ENCODE measurements around the gene SYNDIG1. TPM values are rescaled to one million over a fixed set of nuclear protein-coding genes. Genes with fewer than 3 reads are reported as not detected.

The SYNDIG1 gene
- total RNA-seq, 1 experiment from 2014 or later = 5.4 TPM

GRCh38 chr20:24488800-24489175 lies 19.4 kb downstream of the SYNDIG1 start:
- H3K27ac ChIP-seq (ENCODE audit: insufficient read length, low read depth, low read length) = no peak overlapping the region
- H2BK5ac ChIP-seq (ENCODE audit: insufficient read length, low read length) = no peak overlapping the region
- H3K79me2 ChIP-seq (ENCODE audit: insufficient read depth, low read length) = no peaks in the 10 kb centered on the region
- no peak overlapping the region for H2BK120ac ChIP-seq (ENCODE audit: low read depth, low read length, poor library complexity, severe bottlenecking)
- H3K4me1 ChIP-seq (ENCODE audit: insufficient read depth, low read length) = peaks cover 14% of the 10 kb centered on the region
- H3K14ac ChIP-seq (ENCODE audit: insufficient read depth, low read length) = no peak overlapping the region
- Mint-ChIP-seq H3K36me3 (ENCODE audit: insufficient read depth in 1 of 3, low read depth in 3 of 3) (peaks cover 1 to 20% (median 20%) of the 10 kb centered on the region in 3 experiments), H3K9me3 (no peaks in the 10 kb centered on the region; a peak in 1 of 5 replicates), H3K27me3 (ENCODE audit: low read depth) (peaks cover 1% of the 10 kb centered on the region; the same call in 1 of the 2 replicates), H3K27ac (no peak overlapping the region), H3K4me3 (no peak overlapping the region), H3K4me1 (peaks cover 37 to 60% of the 10 kb centered on the region in 2 experiments)
- H3K79me1 ChIP-seq (ENCODE audit: insufficient read depth, low read depth, low read length, poor library complexity, severe bottlenecking) = no peaks in the 10 kb centered on the region
- peak; percentile 10 for DNase-seq
- no peak overlapping the region for H3T11ph ChIP-seq (ENCODE audit: low read length)
- H3K9ac ChIP-seq (ENCODE audit: extremely low read depth, insufficient read length, low read length) = no peak overlapping the region
- no peak overlapping the region for H3K4me2 ChIP-seq (ENCODE audit: insufficient read depth, insufficient read length, low read length)
- H3K27me3 ChIP-seq (ENCODE audit: insufficient read depth, low read length) = no peaks in the 10 kb centered on the region
- H2AK5ac ChIP-seq (ENCODE audit: insufficient read length, low read length) = no peak overlapping the region
- H4K5ac ChIP-seq (ENCODE audit: insufficient read length, low read depth, low read length) = no peak overlapping the region
- no peak overlapping the region for H3K18ac ChIP-seq (ENCODE audit: insufficient read length, low read depth, low read length)
- no peaks in the 10 kb centered on the region for H3K9me3 ChIP-seq (ENCODE audit: control insufficient read depth, low read depth, low read length)
- no peak overlapping the region for H4K91ac ChIP-seq (ENCODE audit: insufficient read length, low read depth, low read length)
- no peak overlapping the region for H3K23ac ChIP-seq (ENCODE audit: insufficient read length, low read depth, low read length)
- TF ChIP-seq, protein P1, sequence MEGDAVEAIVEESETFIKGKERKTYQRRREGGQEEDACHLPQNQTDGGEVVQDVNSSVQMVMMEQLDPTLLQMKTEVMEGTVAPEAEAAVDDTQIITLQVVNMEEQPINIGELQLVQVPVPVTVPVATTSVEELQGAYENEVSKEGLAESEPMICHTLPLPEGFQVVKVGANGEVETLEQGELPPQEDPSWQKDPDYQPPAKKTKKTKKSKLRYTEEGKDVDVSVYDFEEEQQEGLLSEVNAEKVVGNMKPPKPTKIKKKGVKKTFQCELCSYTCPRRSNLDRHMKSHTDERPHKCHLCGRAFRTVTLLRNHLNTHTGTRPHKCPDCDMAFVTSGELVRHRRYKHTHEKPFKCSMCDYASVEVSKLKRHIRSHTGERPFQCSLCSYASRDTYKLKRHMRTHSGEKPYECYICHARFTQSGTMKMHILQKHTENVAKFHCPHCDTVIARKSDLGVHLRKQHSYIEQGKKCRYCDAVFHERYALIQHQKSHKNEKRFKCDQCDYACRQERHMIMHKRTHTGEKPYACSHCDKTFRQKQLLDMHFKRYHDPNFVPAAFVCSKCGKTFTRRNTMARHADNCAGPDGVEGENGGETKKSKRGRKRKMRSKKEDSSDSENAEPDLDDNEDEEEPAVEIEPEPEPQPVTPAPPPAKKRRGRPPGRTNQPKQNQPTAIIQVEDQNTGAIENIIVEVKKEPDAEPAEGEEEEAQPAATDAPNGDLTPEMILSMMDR (conservative IDR thresholded peaks at IDR 0.05) = no peak
- no peak overlapping the region for H2BK15ac ChIP-seq (ENCODE audit: low read depth, low read length)
- no peaks in the 10 kb centered on the region for H3K23me2 ChIP-seq (ENCODE audit: insufficient read length, low read depth, low read length, poor library complexity, severe bottlenecking)
- WGBS (ENCODE audit: extremely low coverage, insufficient read length, low lambda C conversion rate) = no CpG with 5 or more reads among the region's 6 CpGs
- no peak overlapping the region for H3K4ac ChIP-seq (ENCODE audit: low read depth, low read length)
- no peak overlapping the region for H2AFZ ChIP-seq (ENCODE audit: low read length)
- no peak overlapping the region for H3K56ac ChIP-seq (ENCODE audit: insufficient read length, low read depth, low read length)
- H4K20me1 ChIP-seq (ENCODE audit: control insufficient read depth, insufficient read depth, insufficient read length) = no peaks in the 10 kb centered on the region
- H2BK20ac ChIP-seq (ENCODE audit: low read depth, low read length, poor library complexity, severe bottlenecking) = no peak overlapping the region
- H4K8ac ChIP-seq (replicated peaks; ENCODE audit: insufficient read length, low read depth, low read length) = no peak overlapping the region
- H2BK12ac ChIP-seq (ENCODE audit: insufficient read length, low read depth, low read length) = no peak overlapping the region
